ENCODE results near the gene DCHS1.

- no peak for TF ChIP-seq CTCF (IDR thresholded peaks at IDR 0.05; ENCODE audit: poor library complexity)
- TF ChIP-seq EZH2phosphoT487 (IDR thresholded peaks at IDR 0.05; ENCODE audit: low read depth, severe bottlenecking, unreplicated experiment): no peak
- no peak for TF ChIP-seq EZH2 (IDR thresholded peaks at IDR 0.05; ENCODE audit: borderline replicate concordance)
These were observed 80.5 kb downstream of the DCHS1 start for GRCh38 chr11:6574816-6575715.

Measured in hepatocyte (in vitro differentiated cells).